Mucosa of rectum (tissue), 2 donors: ENCODE measurements around the gene NHEJ1.

Experiments
- H3K27ac ChIP-seq, 2 donors: one replicate each; pipeline ENCODE4 v1.7.0; 2013; ENCODE audit warnings: inconsistent platforms in 2 of 2, low read depth in 2 of 2, low read length in 2 of 2
- H3K27me3 ChIP-seq, 2 donors: one replicate each; pipeline ENCODE4 v1.7.0; 2013; ENCODE audit warnings: low read length in 2 of 2; ENCODE audit not compliant: control insufficient read depth in 2 of 2, insufficient read depth in 2 of 2
- H3K36me3 ChIP-seq, 2 donors: one replicate each; pipeline ENCODE4 v1.7.0; 2013; ENCODE audit warnings: low read length in 2 of 2; ENCODE audit not compliant: control insufficient read depth in 2 of 2, insufficient read depth in 2 of 2
- H3K4me1 ChIP-seq, 2 donors: one replicate each; pipeline ENCODE4 v1.7.0; 2013; ENCODE audit warnings: low read length in 2 of 2, mild to moderate bottlenecking in 1 of 2; ENCODE audit not compliant: control insufficient read depth in 2 of 2, insufficient read depth in 2 of 2
- H3K4me3 ChIP-seq, 2 donors: one replicate each; pipeline ENCODE4 v1.7.0; 2013; ENCODE audit warnings: low read length in 2 of 2
- H3K9ac ChIP-seq, 2 donors: one replicate each; pipeline ENCODE4 v1.7.0; 2013; ENCODE audit warnings: low read length in 2 of 2, low read depth in 1 of 2, mild to moderate bottlenecking in 1 of 2
- H3K9me3 ChIP-seq, 2 donors: one replicate each; pipeline ENCODE4 v1.7.0; 2013; ENCODE audit warnings: low read length in 2 of 2; ENCODE audit not compliant: control insufficient read depth in 2 of 2
- donor health status: healthy.
- donor health status: Normal muscosa, but diverticular disease.

NHEJ1 gene

DNA sequence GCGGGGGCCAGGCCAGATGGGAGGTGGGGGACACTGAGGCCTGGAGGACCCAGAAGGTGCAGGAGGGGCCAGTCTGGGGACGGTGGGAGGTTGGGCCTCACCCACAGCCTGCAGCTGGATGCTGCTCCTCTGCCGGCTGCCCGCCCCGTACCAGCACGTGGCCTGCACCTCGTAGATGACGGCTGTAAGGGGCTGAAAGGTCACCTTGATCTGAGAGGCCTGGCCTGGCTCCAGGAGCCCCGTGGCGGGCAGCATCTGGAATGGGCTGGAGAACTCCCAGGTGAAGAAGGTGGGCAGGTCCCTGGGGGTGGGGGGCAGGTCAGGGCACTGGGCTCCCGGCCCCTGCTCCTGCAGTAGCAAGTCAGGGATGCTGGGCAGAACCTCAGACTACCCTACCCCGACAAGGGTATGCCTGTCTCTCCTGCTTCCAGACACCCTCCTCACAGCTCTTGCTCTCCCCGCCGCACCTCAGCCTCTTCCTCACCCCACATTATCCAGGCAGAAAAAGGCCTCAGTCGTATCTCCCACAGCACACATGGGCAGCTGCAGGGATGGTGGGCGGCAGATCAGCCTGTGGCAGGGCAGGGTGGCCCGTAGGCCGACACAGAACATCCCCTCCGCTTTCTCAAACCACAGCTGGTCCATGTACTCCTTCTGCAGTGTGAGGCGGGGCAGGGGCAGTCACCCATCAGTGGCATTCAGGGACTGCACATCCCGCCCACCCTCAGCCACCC, 129.4 kb downstream of the NHEJ1 start:
- Histone ChIP-seq H3K27me3 (peaks cover 0 to 4% of the 10 kb centered on the region in 2 donors), H3K9ac (no peak overlapping the region), H3K9me3 (no peaks in the 10 kb centered on the region), H3K4me1 (no peaks in the 10 kb centered on the region), H3K36me3 (no peaks in the 10 kb centered on the region), H3K4me3 (no peak overlapping the region), H3K27ac (no peak overlapping the region)

GRCh38 chr2:219030177-219030940, 130.3 kb downstream of the NHEJ1 start:
- Histone ChIP-seq H3K9me3 (no peaks in the 10 kb centered on the region), H3K4me3 (no peak overlapping the region), H3K27ac (no peak overlapping the region), H3K9ac (no peak overlapping the region), H3K27me3 (no peaks in the 10 kb centered on the region), H3K4me1 (no peaks in the 10 kb centered on the region), H3K36me3 (no peaks in the 10 kb centered on the region)

DNA sequence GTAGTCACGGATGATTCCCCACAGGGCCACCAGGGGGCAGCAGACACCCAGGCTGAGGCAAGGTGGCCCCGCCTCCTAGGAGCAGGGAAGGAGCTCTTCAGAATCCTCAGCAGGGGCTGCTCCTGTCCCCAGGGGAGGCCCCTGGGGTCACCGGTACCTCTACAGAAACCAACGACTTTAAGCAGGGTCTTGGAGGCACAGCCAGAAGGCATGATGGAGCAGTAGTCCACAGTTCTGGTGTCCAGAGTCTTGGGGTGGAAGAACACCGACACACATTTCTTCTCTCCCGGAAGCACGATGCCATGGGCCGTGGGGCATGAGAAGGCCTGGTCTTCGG, 130.8 kb downstream of the NHEJ1 start:
- H3K9ac ChIP-seq = no peak overlapping the region
- H3K9me3 ChIP-seq = no peaks in the 10 kb centered on the region
- H3K27ac ChIP-seq = no peak overlapping the region
- H3K36me3 ChIP-seq = no peaks in the 10 kb centered on the region
- no peaks in the 10 kb centered on the region for H3K4me1 ChIP-seq
- no peaks in the 10 kb centered on the region for H3K27me3 ChIP-seq
- H3K4me3 ChIP-seq = no peak overlapping the region

GRCh38 chr2:219028996-219029828, 131.4 kb downstream of the NHEJ1 start:
- H3K27me3 ChIP-seq = no peaks in the 10 kb centered on the region
- H3K4me3 ChIP-seq = no peak overlapping the region
- H3K9ac ChIP-seq = no peak overlapping the region
- H3K4me1 ChIP-seq = no peaks in the 10 kb centered on the region
- H3K27ac ChIP-seq = no peak overlapping the region
- H3K36me3 ChIP-seq = no peaks in the 10 kb centered on the region
- H3K9me3 ChIP-seq = no peaks in the 10 kb centered on the region

GRCh38 chr2:219028141-219028540, 132.5 kb downstream of the NHEJ1 start:
- H3K9ac ChIP-seq = no peak overlapping the region
- no peak overlapping the region for H3K4me3 ChIP-seq
- no peaks in the 10 kb centered on the region for H3K36me3 ChIP-seq
- H3K4me1 ChIP-seq = no peaks in the 10 kb centered on the region
- H3K27me3 ChIP-seq = no peaks in the 10 kb centered on the region
- H3K27ac ChIP-seq = no peak overlapping the region
- H3K9me3 ChIP-seq = no peaks in the 10 kb centered on the region

DNA sequence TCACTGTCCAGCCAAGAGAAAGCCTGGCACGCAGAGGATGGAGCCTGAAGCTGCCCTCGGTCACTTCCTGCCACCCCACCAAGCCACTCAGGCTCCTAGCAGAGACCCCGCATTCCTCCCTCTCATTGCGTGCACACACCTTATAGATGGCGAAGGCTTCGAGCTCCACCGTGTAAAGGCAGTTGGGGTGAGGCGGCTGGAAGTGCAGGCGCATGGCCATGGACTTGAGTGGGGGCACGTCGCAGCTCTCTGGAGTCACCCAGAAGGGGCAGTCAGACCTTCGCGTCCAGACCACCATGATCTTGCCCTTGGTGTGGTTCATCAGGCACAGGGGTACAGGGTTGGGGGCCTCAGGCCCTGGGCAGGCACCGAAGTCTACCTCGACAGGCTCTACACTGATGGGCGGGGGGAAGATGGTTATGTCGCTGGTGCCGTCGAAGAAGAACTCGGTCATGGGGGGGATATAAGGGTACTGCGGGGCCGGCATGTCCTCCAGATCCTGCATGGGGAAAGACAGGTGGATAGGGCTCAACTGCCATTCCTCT, 133.0 kb downstream of the NHEJ1 start:
- Histone ChIP-seq H3K9me3 (no peaks in the 10 kb centered on the region), H3K27ac (no peak overlapping the region), H3K36me3 (no peaks in the 10 kb centered on the region), H3K27me3 (no peaks in the 10 kb centered on the region), H3K9ac (no peak overlapping the region), H3K4me1 (no peaks in the 10 kb centered on the region), H3K4me3 (no peak overlapping the region)

- H3K36me3 ChIP-seq = no peaks in the 10 kb centered on the region
- H3K9me3 ChIP-seq = no peaks in the 10 kb centered on the region
- no peak overlapping the region for H3K27ac ChIP-seq
- H3K27me3 ChIP-seq = no peaks in the 10 kb centered on the region
- H3K9ac ChIP-seq = no peak overlapping the region
- no peaks in the 10 kb centered on the region for H3K4me1 ChIP-seq
- H3K4me3 ChIP-seq = no peak overlapping the region
Observed at GRCh38 chr2:219026946-219027345, 133.7 kb downstream of the NHEJ1 start.

GRCh38 chr2:219025637-219026585, 134.7 kb downstream of the NHEJ1 start:
- H3K4me3 ChIP-seq = no peak overlapping the region
- H3K27ac ChIP-seq = no peak overlapping the region
- H3K9me3 ChIP-seq = no peaks in the 10 kb centered on the region
- no peaks in the 10 kb centered on the region for H3K4me1 ChIP-seq
- no peaks in the 10 kb centered on the region for H3K27me3 ChIP-seq
- H3K9ac ChIP-seq = no peak overlapping the region
- H3K36me3 ChIP-seq = no peaks in the 10 kb centered on the region
